HG02885 (cell line): ENCODE results near the gene SCN4B.

Source experiments
- ATAC-seq: cut with Tn5 transposase; IDR thresholded peaks from one replicate; pipeline ENCODE4 v1.9.1; 2021; ENCODE audit warnings: mild to moderate bottlenecking; ENCODE audit not compliant: unreplicated experiment, poor library complexity

Gene SCN4B

DNA sequence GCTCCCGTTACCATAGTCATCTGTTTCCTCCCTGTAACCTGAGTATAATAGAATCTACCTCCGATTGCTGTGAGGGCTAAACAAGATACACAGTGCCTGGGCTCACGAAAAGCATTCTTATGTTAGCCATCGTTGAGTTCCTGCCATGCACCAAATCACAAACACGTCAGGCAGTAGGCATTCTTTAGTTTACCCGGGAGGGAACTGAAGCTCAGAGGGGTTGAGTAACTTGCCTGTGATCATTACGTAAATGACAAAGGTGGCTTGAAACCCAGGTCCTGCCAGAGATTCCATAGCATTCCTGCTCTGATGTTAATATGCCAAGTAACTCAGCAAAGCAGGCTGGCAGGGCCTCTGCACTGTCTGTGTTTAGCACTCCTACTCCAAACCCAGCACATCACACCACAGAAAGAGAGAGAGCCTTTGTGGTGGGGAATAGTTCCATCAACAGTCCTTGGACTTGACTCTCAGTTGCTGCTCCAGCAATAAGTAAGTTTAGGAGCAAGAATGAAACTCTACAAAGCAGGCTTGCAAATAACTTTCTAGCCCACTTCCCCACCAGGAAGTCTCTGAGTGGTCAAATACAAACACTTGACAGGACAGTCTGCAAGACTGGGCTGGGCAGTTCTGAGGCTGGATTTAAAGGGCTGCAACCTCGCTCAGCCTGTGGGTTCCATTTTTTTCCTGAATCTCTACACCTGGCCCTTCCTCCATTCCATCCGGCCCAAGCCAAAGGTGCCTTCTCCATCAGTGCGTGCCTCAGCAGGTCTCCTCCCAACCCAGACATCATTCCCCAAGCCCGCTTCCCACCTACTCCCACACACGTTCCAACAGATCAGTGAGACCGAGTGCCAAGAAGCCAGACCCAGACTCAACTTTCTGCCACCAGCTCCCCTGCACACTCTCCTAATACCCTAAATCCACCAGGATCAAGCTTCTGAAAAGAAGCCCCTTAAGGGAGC is 22.7 kb upstream of the SCN4B start:
- no peak for ATAC-seq

- ATAC-seq, result no peak
Observed at GRCh38 chr11:118174006-118174567, 21.5 kb upstream of the SCN4B start.

DNA sequence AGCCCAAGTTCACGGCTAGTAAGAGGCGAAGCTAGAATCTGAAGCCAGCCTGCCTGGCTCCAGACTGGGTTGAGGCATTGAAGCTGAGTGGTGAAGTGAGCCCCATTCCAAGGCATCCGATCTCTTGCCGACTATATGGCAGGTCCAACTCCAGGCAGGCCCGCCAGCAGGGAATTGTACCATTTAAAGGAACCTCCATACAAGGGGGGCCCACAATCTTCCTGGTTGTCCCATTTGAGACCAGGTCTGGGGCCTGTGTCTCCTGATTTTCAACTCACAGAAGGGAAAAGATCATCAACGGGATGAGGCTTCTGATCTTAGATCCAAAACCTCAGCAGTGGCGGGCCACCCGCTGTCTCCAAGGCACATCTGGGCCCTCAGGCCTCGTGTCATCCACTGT is 19.7 kb upstream of the SCN4B start:
- ATAC-seq, result no peak

GRCh38 chr11:118171269-118172062 is 18.8 kb upstream of the SCN4B start:
- no peak for ATAC-seq

DNA sequence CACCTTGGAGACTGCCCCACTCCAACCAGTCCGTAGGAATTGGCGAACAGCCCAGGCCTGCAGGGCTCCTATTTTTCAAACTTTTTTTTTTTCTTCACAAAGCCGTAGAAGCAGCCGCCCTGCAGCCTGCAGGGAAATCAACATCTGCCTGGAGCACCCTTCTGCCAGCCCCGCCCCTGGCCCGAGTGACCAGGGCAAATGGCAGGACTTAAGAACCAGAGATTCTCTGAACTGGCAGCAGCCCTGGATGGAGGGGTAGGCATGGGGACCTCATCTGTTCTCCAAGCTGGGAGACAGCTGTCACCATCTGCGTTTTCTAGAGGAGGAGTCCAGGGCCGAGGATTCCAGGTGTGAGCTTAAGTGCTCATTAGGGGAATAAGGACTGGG is 18.3 kb upstream of the SCN4B start:
- ATAC-seq, result no peak

DNA sequence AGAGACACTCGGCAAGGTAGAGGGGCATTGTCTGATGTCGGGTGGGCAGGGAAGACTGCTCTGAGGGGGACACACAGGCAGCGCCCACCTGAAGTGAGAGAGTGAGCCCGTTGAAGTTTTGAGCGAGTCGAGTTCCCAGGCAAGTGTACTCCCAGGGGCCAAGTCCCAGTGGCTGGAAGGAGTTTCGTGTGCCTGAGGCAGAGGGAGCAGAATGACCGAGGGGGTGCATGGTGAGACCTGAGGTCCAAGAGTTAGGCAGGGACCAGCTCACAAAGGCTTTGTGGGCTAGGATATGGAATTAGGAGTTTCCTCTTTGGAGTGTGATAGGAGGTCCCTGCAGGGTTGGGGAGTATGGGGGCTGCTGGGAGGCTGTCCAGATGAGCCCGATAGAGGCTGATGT is 17.6 kb upstream of the SCN4B start:
- no peak for ATAC-seq

DNA sequence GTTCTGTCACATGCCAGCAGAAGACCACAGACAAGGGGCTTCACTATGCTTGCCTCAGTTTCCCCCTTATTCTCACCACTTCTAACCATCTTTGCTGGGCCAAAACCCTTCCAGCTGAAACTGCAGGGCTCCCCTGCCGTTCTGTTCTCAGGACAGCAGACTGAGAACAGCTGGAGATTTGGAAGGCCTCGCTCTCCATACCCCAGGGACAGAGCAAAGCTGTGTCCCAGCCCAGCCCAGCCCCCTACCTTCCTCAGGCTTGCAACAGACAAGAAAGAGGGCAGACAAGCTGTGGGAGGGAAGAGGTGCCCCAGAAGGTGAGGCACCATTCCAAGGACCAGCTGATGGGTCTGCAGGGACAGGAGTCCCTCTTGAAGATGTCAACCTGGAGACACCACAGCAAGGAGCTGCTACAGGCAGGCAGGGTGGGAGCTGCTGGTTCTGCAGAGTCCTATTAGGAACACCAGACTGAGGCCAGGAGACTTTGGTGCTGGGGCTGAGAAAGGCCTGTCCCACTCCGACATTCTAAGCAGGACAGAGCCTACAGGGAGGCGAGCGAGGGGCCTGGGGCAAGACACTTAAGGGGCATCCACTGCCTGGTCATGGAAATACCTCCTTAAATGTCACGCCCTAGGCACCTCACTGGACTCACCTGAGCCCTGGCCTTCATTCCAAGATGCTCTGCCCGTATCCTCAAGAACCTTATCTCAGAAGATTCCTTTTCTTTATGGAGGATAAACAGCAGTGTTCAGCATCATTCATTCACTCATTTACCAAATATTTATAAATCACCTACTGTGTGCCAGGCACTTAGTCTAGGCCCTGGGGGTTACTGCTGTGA is 16.9 kb upstream of the SCN4B start:
- ATAC-seq, result no peak

- no peak for ATAC-seq
Observed at GRCh38 chr11:118168751-118169150, 16.1 kb upstream of the SCN4B start.

- no peak for ATAC-seq
Observed at GRCh38 chr11:118168316-118168715, 15.7 kb upstream of the SCN4B start.

DNA sequence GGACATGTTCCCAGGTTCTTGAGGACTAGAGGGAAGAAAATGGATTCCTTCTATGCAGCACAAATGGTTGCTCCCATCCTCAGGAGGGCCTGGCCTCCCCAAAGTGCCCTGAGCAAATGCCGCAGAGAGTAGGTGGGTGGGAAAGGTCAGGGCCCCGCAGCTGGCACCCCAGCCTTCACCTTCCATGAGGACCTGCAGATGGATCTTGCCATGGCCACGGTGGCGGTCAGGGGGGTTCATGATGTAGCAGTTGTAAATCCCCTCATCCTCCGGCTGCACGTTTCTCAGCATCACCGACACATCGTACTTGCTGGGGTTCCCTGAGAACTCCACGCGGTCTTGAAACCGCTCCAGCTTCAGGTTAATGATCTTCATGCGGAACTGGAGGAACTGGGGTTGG is 15.3 kb upstream of the SCN4B start:
- ATAC-seq, result no peak

- ATAC-seq, result no peak
Observed at GRCh38 chr11:118167253-118167652, 14.6 kb upstream of the SCN4B start.

DNA sequence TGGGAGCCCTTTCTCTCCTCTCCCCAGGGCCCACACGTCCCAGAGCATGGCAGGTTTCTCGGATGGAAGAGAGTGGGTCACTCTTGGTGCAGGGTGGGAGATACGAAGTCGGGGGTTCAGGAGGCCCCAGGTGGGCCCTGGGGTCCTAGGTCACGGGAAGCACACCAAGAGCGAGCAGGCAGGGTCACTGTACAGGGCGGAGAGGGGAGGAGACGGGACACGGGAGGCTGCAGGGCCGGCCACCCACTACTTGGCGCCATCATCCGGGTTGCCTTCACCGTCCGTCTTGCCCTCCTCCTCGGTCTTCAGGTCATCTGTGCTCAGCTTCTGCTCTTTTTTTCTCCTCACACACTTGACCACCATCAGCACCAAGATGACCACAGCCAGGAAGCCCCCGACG is 14.0 kb upstream of the SCN4B start:
- no peak for ATAC-seq

DNA sequence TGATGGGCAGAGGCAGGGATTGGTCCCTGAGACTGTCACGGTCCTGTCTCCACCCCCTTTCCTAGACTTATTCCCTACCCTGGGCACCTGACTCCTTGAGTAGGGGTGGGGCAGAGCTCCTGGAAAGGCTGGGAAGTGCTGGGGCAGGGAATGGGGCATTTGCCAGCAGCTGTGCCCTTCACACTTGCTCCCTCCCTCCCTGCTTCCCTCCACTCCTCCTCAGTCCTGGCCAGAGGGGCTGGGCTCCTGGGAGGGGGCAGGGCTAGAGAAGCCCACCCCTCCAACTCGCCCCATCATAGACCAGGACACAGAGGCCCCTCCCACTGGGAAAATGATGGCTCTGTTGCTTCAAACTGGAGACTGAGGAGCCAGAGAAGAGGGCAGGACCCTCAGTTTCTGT is 12.3 kb upstream of the SCN4B start:
- ATAC-seq, result no peak

GRCh38 chr11:118163494-118163893 is 10.9 kb upstream of the SCN4B start:
- no peak for ATAC-seq

DNA sequence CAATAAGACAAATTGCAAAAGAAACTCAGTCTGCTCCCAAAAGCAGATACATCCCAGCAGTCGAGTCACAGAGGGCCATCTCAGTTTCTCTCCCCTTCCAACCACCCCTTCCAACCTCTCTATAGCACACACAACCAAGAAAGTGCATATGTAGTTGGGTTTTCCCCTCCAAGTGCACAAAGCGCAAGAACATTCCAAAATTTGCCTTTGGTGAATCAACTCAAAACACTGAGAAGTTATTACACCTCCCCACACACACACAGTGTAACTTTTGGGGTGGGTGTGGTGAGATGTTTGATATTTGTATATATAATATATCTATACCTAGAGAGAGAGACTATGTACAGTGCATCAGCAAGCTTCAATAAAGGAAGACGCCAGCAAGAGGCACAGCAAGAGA is 10.2 kb upstream of the SCN4B start:
- ATAC-seq, result no peak

DNA sequence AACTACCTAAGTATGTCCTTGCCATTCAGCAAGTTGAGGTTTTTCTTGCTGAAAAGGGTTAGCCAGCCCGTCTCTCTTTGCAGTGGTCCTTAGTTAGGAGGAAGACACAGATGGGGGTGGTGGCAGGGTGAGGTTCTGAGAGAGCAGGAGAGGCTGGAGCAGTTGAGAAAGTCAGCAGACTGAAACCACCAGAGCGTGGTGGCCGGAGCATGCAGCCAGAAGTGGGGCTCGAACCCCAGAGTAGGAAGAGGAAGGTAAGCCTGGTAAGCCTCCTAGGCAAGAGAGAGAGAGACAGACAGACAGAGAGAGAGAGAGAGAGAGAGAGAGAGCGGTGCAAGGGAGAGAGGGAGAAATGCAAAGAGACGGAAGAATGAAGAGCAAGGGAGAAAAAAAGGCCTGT is 9.2 kb upstream of the SCN4B start:
- no peak for ATAC-seq

GRCh38 chr11:118157186-118157895 is 4.7 kb upstream of the SCN4B start:
- ATAC-seq, result no peak

DNA sequence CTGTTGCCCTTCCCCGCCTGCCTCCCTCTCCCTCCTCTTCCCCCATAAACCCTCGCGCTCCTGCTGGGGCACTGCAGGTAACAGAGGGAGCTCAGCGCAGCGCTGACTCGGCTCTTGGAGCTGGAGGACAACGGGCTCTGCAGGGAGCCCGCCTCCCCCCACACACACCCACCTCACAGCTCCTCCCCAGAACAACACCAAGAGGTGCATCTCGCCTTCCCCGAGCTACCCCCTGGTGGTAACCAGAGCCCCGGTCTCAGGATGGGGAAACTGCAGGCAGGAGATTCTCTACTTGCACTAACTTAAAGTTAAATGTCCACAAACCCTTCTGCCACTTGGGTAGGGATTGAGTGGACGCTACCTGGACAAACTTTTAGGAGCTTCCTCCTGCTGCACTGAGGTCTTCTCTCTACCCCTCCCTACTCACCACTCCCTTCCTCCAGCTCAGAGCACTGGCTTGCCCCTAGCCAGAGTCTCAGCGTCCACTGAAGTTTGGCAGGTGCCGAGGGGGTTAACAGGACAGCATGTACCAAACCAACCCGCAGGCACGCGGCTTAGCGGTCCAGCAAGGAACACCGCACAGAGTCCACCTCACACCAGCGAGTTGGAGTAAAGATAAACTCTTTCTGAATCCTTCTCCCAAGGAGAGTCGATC is 4.0 kb upstream of the SCN4B start:
- ATAC-seq, result no peak
